Muscle layer of colon (tissue), 2 donors: ENCODE results near the gene SLC17A5.

Source experiments
- H3K27ac ChIP-seq: one replicate; pipeline ENCODE4 v1.7.0; 2013; ENCODE audit warnings: low read depth, mild to moderate bottlenecking, low read length, moderate library complexity
- H3K27me3 ChIP-seq, 2 donors: one replicate each; pipeline ENCODE4 v1.7.0; 2013; ENCODE audit warnings: low read length in 2 of 2, mild to moderate bottlenecking in 2 of 2; ENCODE audit not compliant: insufficient read depth in 2 of 2, control insufficient read depth in 1 of 2
- H3K36me3 ChIP-seq: one replicate; pipeline ENCODE4 v1.7.0; 2013; ENCODE audit warnings: mild to moderate bottlenecking, low read length; ENCODE audit not compliant: insufficient read depth
- H3K4me1 ChIP-seq: one replicate; pipeline ENCODE4 v1.7.0; 2013; ENCODE audit warnings: mild to moderate bottlenecking, low read length; ENCODE audit not compliant: insufficient read depth
- H3K4me3 ChIP-seq, 2 donors: one replicate each; pipeline ENCODE4 v1.7.0; 2013; ENCODE audit warnings: low read length in 2 of 2, low read depth in 1 of 2, mild to moderate bottlenecking in 1 of 2, moderate library complexity in 1 of 2
- H3K9ac ChIP-seq: one replicate; pipeline ENCODE4 v1.7.0; 2013; ENCODE audit warnings: low read length
- H3K9me3 ChIP-seq: one replicate; pipeline ENCODE4 v1.7.0; 2013; ENCODE audit warnings: mild to moderate bottlenecking, low read length
- donor health status: abdominal sarcoma.
- donor health status: Adenocarcinoma of cecum.

Gene SLC17A5

GRCh38 chr6:73664701-73665100, 10.9 kb upstream of the SLC17A5 start:
- Histone ChIP-seq H3K4me3 (no peak overlapping the region), H3K9me3 (no peaks in the 10 kb centered on the region), H3K4me1 (no peaks in the 10 kb centered on the region), H3K36me3 (no peaks in the 10 kb centered on the region), H3K9ac (no peak overlapping the region), H3K27me3 (no peaks in the 10 kb centered on the region), H3K27ac (no peak overlapping the region)

GRCh38 chr6:73657201-73657600, 3.4 kb upstream of the SLC17A5 start:
- Histone ChIP-seq H3K4me3 (no peak overlapping the region), H3K9me3 (no peaks in the 10 kb centered on the region), H3K27me3 (no peaks in the 10 kb centered on the region), H3K9ac (no peak overlapping the region), H3K4me1 (peaks cover 3% of the 10 kb centered on the region), H3K36me3 (no peaks in the 10 kb centered on the region), H3K27ac (no peak overlapping the region)

- H3K4me3 ChIP-seq: no peak overlapping the region
- no peak overlapping the region for H3K9ac ChIP-seq
- H3K36me3 ChIP-seq: no peaks in the 10 kb centered on the region
- no peaks in the 10 kb centered on the region for H3K27me3 ChIP-seq
- H3K9me3 ChIP-seq: no peaks in the 10 kb centered on the region
- no peak overlapping the region for H3K27ac ChIP-seq
- peaks cover 3% of the 10 kb centered on the region for H3K4me1 ChIP-seq
Measured at GRCh38 chr6:73656531-73657145, 2.8 kb upstream of the SLC17A5 start.

GRCh38 chr6:73655341-73655917, 1.6 kb upstream of the SLC17A5 start:
- Histone ChIP-seq H3K4me3 (peak overlapping the region in 1 of 2 donors; percentile 91), H3K9me3 (no peaks in the 10 kb centered on the region), H3K27me3 (no peaks in the 10 kb centered on the region), H3K36me3 (no peaks in the 10 kb centered on the region), H3K9ac (peak overlapping the region; percentile 90), H3K4me1 (peaks cover 3% of the 10 kb centered on the region), H3K27ac (no peak overlapping the region)

- H3K36me3 ChIP-seq: peaks cover 4% of the 10 kb centered on the region
- peak overlapping the region; percentile 93 for H3K27ac ChIP-seq
- peaks cover 3% of the 10 kb centered on the region for H3K4me1 ChIP-seq
- peak overlapping the region; percentile 80 for H3K9ac ChIP-seq
- H3K27me3 ChIP-seq: no peaks in the 10 kb centered on the region
- peak overlapping the region; percentile 75 to 91 for H3K4me3 ChIP-seq
- no peaks in the 10 kb centered on the region for H3K9me3 ChIP-seq
Measured at GRCh38 chr6:73652637-73653570, 888 bp downstream of the SLC17A5 start.

- Histone ChIP-seq H3K36me3 (peaks cover 4% of the 10 kb centered on the region), H3K4me3 (no peak overlapping the region), H3K27me3 (no peaks in the 10 kb centered on the region), H3K9ac (no peak overlapping the region), H3K4me1 (peaks cover 3% of the 10 kb centered on the region), H3K9me3 (no peaks in the 10 kb centered on the region), H3K27ac (no peak overlapping the region)
Measured at GRCh38 chr6:73649783-73650182, 4.0 kb downstream of the SLC17A5 start.

- Histone ChIP-seq H3K27me3 (no peaks in the 10 kb centered on the region), H3K4me1 (peaks cover 3% of the 10 kb centered on the region), H3K9me3 (no peaks in the 10 kb centered on the region), H3K27ac (no peak overlapping the region), H3K9ac (no peak overlapping the region), H3K36me3 (peaks cover 4% of the 10 kb centered on the region), H3K4me3 (no peak overlapping the region)
Measured at GRCh38 chr6:73648166-73648565, 5.6 kb downstream of the SLC17A5 start.

- H3K9ac ChIP-seq: no peak overlapping the region
- H3K9me3 ChIP-seq: no peaks in the 10 kb centered on the region
- H3K4me1 ChIP-seq: peaks cover 12% of the 10 kb centered on the region
- peaks cover 4% of the 10 kb centered on the region for H3K36me3 ChIP-seq
- no peak overlapping the region for H3K27ac ChIP-seq
- H3K27me3 ChIP-seq: no peaks in the 10 kb centered on the region
- H3K4me3 ChIP-seq: peak overlapping the region in 1 of 2 donors; percentile 34
Measured at GRCh38 chr6:73644941-73645591, 8.7 kb downstream of the SLC17A5 start.

GRCh38 chr6:73644030-73644429, 9.8 kb downstream of the SLC17A5 start:
- H3K9me3 ChIP-seq: no peaks in the 10 kb centered on the region
- peaks cover 12% of the 10 kb centered on the region for H3K4me1 ChIP-seq
- H3K4me3 ChIP-seq: no peak overlapping the region
- no peaks in the 10 kb centered on the region for H3K36me3 ChIP-seq
- H3K27me3 ChIP-seq: no peaks in the 10 kb centered on the region
- H3K27ac ChIP-seq: no peak overlapping the region
- H3K9ac ChIP-seq: no peak overlapping the region

- no peaks in the 10 kb centered on the region for H3K9me3 ChIP-seq
- peak overlapping the region; percentile 5 for H3K27ac ChIP-seq
- H3K36me3 ChIP-seq: peaks cover 4% of the 10 kb centered on the region
- no peaks in the 10 kb centered on the region for H3K27me3 ChIP-seq
- H3K4me1 ChIP-seq: peaks cover 12% of the 10 kb centered on the region
- no peak overlapping the region for H3K4me3 ChIP-seq
- no peak overlapping the region for H3K9ac ChIP-seq
Measured at GRCh38 chr6:73642530-73642929, 11.3 kb downstream of the SLC17A5 start.

- Histone ChIP-seq H3K27ac (no peak overlapping the region), H3K9ac (no peak overlapping the region), H3K36me3 (peaks cover 9% of the 10 kb centered on the region)
Measured at GRCh38 chr6:73640179-73640750, 13.5 kb downstream of the SLC17A5 start.

More at GRCh38 chr6:73640179-73640750, 13.5 kb downstream of the SLC17A5 start:
- no peak overlapping the region for H3K4me3 ChIP-seq
- H3K4me1 ChIP-seq: peaks cover 12% of the 10 kb centered on the region
- H3K9me3 ChIP-seq: no peaks in the 10 kb centered on the region
- no peaks in the 10 kb centered on the region for H3K27me3 ChIP-seq
